ENCODE data around the gene TSEN2. TPM values are rescaled to one million over a fixed set of nuclear protein-coding genes. Genes with fewer than 3 reads are reported as not detected.
"Not testable (repeated sequence)": the region's sequence is repeated elsewhere in the genome, so short reads cannot be mapped to it uniquely, and the experiment has no call there.

The TSEN2 gene
- total RNA-seq, 1 donor from 2014 or later = 39.7 TPM

GRCh38 chr3:12472000-12472610 lies 12.2 kb upstream of the TSEN2 start:
- DNase-seq (ENCODE audit: low spot score) = peak; percentile 76

GRCh38 chr3:12472796-12473195 lies 11.5 kb upstream of the TSEN2 start:
- no peak for DNase-seq (ENCODE audit: low spot score)

GRCh38 chr3:12473511-12473910 lies 10.8 kb upstream of the TSEN2 start:
- DNase-seq (ENCODE audit: low spot score) = no peak

GRCh38 chr3:12476238-12476897 lies 7.9 kb upstream of the TSEN2 start:
- no peak for DNase-seq (ENCODE audit: low spot score)

- no peak for DNase-seq (ENCODE audit: low spot score)
Measured at GRCh38 chr3:12477256-12477655, 7.0 kb upstream of the TSEN2 start.

- DNase-seq (ENCODE audit: low spot score) = no peak
Measured at GRCh38 chr3:12478326-12478725, 6.0 kb upstream of the TSEN2 start.

GRCh38 chr3:12479198-12479597 lies 5.1 kb upstream of the TSEN2 start:
- not testable (repeated sequence) for DNase-seq (ENCODE audit: low spot score)

GRCh38 chr3:12479919-12480427 lies 4.3 kb upstream of the TSEN2 start:
- DNase-seq (ENCODE audit: low spot score) = no peak

GRCh38 chr3:12483410-12483809 lies 870 bp upstream of the TSEN2 start:
- no peak for DNase-seq (ENCODE audit: low spot score)

- no peak for DNase-seq (ENCODE audit: low spot score)
Measured at GRCh38 chr3:12483872-12484197, 445 bp upstream of the TSEN2 start.

- no peak for DNase-seq (ENCODE audit: low spot score)
Measured at GRCh38 chr3:12484983-12485327, 675 bp downstream of the TSEN2 start.

GRCh38 chr3:12486001-12486400 lies 1.7 kb downstream of the TSEN2 start:
- DNase-seq (ENCODE audit: low spot score) = no peak

- DNase-seq (ENCODE audit: low spot score) = no peak
Measured at GRCh38 chr3:12486916-12487315, 2.6 kb downstream of the TSEN2 start.

- DNase-seq (ENCODE audit: low spot score) = no peak
Measured at GRCh38 chr3:12487336-12487735, 3.1 kb downstream of the TSEN2 start.

- no peak for DNase-seq (ENCODE audit: low spot score)
Measured at GRCh38 chr3:12487786-12488185, 3.5 kb downstream of the TSEN2 start.

- DNase-seq (ENCODE audit: low spot score) = no peak
Measured at GRCh38 chr3:12489368-12489767, 5.1 kb downstream of the TSEN2 start.

GRCh38 chr3:12489832-12490231 lies 5.6 kb downstream of the TSEN2 start:
- DNase-seq (ENCODE audit: low spot score) = no peak

GRCh38 chr3:12490547-12490946 lies 6.3 kb downstream of the TSEN2 start:
- no peak for DNase-seq (ENCODE audit: low spot score)

GRCh38 chr3:12495749-12496452 lies 11.6 kb downstream of the TSEN2 start:
- no peak for DNase-seq (ENCODE audit: low spot score)

GRCh38 chr3:12496453-12496761 lies 12.1 kb downstream of the TSEN2 start:
- DNase-seq (ENCODE audit: low spot score) = no peak

GRCh38 chr3:12499474-12499873 lies 15.2 kb downstream of the TSEN2 start:
- no peak for DNase-seq (ENCODE audit: low spot score)

GRCh38 chr3:12501360-12502020 lies 17.2 kb downstream of the TSEN2 start:
- no peak for DNase-seq (ENCODE audit: low spot score)

Measured in umbilical cord (tissue), 2 donors.